ENCODE results near the gene RANBP1.

GRCh38 chr22:20172141-20172613, 56.3 kb downstream of the RANBP1 start:
- TF ChIP-seq USF2 (IDR thresholded peaks at IDR 0.05), result no peak
- TF ChIP-seq ZC3H11A (IDR thresholded peaks at IDR 0.05), result no peak
